RKO (cell line): Measurements from ENCODE around the gene GAPVD1.
A peak's percentile ranks its signal among the peaks of the same experiment; 100 is the strongest.
"Not testable (repeated sequence)": the region's sequence is repeated elsewhere in the genome, so short reads cannot be mapped to it uniquely, and the experiment has no call there.

Experiments used
- DNase-seq: peaks from one replicate; pipeline ENCODE4 v3.0.0-alpha.2; 2016; ENCODE audit warnings: low spot score

Gene GAPVD1, protein sequence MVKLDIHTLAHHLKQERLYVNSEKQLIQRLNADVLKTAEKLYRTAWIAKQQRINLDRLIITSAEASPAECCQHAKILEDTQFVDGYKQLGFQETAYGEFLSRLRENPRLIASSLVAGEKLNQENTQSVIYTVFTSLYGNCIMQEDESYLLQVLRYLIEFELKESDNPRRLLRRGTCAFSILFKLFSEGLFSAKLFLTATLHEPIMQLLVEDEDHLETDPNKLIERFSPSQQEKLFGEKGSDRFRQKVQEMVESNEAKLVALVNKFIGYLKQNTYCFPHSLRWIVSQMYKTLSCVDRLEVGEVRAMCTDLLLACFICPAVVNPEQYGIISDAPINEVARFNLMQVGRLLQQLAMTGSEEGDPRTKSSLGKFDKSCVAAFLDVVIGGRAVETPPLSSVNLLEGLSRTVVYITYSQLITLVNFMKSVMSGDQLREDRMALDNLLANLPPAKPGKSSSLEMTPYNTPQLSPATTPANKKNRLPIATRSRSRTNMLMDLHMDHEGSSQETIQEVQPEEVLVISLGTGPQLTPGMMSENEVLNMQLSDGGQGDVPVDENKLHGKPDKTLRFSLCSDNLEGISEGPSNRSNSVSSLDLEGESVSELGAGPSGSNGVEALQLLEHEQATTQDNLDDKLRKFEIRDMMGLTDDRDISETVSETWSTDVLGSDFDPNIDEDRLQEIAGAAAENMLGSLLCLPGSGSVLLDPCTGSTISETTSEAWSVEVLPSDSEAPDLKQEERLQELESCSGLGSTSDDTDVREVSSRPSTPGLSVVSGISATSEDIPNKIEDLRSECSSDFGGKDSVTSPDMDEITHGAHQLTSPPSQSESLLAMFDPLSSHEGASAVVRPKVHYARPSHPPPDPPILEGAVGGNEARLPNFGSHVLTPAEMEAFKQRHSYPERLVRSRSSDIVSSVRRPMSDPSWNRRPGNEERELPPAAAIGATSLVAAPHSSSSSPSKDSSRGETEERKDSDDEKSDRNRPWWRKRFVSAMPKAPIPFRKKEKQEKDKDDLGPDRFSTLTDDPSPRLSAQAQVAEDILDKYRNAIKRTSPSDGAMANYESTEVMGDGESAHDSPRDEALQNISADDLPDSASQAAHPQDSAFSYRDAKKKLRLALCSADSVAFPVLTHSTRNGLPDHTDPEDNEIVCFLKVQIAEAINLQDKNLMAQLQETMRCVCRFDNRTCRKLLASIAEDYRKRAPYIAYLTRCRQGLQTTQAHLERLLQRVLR (N-terminal part only)

DNA sequence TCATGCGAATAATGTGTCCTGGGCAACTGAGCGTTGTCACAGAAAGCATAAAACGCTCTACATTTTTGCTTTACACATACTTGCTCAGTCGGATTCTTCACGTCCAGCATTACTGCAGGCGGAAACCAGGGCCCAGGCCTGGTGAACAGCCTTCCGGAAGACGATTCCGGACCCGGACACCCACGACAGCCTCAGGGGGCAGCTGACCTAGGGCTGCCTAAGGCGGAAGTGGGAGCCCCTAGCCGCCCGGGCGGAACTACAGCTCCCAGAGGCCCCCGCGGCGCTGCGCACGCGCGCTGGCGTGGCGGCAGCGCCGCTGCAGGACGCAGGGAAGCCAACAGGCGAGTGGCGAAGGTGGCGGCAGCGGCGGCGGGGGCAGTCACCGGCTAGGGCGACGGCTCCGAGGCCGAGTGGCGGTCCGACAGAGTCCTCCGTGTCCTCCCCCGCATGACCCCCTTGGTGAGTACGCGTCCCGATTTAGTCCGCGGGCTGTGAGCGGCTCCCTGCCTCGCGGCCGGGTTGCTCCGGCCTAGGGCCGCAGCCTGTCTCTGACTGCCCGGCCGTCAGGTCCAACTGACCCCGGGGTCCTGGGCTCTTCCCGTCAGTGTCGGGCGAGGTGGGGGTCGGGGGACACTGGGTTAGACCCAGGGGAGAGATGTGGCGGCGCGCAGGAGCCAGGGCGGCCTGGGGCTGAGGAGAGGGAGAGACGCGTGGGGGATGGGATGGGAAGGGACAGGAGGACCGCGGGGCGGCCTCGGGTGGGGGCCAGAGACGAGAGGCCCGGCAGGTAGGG, at the start of gene GAPVD1:
Gene GAPVD1, plus strand, starts transcription at position 326 of the 793 bp plus-strand sequence. CDS start 37,096 bp downstream, outside the sequence.
- peak; percentile 98 for DNase-seq

DNA sequence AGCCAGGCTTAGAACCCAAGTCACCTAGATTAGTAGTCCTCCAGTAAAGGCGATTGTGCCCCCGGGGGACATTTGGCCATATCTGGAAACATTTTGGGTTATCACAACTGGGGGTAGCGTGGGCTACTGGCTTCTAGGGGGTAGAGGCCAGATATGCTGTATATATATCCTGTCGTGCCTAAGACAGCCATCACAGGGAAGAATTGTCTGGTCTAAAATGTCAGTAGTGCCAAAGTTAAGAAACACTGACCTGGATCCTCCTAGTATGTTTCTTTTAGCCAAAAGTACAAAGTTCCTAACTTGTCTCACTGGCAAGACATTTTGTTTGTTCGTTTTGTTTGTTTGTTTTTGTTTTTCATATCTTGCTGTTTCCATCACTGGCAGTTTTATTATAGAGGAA, 47.4 kb upstream of the GAPVD1 start:
- no peak for DNase-seq

DNA sequence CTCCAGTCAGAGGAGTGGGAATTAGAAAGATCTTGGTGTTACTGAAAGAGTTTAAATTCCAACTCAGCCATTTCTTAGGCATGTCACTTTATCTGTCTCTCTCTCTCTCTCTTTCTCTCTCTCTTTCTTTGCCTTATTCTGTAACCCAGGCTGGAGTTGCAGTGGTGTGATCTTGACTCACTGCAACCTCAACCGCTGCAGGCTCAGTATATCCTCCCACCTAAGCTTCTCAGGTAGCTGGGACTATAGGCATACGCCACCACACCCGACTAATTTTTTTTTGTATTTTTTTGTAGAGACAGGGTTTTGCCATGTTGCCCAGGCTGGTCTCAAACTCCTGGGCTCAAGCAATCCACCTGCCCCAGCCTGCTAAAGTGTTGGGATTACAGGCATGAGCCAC, 43.0 kb upstream of the GAPVD1 start:
- no peak for DNase-seq

DNA sequence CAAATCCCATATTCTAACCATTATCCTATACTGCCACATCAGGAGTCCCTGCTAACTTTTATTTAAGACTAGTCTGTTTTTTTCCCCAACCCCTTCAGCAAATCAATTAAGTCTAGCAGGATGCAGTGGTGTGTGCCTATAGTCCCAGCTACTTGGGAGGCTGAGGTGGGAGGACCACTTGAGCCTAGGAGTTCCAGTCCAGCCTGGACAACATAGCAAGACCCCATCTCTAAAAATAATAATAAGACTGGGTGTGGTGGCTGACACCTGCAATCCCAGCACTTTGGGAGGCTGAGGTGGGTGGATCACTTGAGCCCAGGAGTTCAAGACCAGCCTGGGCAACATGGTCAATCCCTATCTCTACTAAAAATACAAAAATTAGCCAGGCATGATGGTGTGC, 36.8 kb upstream of the GAPVD1 start:
- not testable (repeated sequence) for DNase-seq

DNA sequence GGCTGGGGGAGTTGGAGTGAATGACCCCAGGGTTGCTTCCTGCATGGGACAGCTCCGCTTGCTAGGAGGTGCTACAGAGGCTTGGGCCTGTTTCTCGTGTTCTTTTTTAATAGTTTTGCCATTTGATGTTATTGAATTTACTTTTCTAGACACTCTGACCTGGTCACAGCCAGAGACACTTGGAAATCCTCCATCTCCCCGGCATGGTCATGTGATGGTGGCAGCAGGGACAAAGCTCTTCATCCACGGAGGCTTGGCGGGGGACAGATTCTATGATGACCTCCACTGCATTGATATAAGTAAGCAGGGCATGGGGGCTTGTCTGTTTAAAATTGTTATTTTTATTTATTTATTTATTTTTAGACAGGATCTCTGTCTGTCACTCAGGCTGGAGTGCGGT, 33.9 kb upstream of the GAPVD1 start:
- DNase-seq, result no peak

DNA sequence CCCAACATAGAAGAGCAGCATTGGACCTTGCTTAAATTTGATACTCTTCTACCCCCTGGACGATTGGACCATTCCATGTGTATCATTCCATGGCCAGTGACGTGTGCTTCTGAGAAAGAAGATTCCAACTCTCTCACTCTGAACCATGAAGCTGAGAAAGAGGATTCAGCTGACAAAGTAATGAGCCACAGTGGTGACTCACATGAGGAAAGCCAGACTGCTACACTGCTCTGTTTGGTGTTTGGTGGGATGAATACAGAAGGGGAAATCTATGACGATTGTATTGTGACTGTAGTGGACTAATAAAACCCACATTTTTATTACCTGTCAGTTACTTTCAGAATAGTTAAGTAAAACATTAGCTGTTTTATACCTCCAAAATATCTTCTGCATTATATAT, 27.9 kb upstream of the GAPVD1 start:
- DNase-seq, result peak; percentile 100

DNA sequence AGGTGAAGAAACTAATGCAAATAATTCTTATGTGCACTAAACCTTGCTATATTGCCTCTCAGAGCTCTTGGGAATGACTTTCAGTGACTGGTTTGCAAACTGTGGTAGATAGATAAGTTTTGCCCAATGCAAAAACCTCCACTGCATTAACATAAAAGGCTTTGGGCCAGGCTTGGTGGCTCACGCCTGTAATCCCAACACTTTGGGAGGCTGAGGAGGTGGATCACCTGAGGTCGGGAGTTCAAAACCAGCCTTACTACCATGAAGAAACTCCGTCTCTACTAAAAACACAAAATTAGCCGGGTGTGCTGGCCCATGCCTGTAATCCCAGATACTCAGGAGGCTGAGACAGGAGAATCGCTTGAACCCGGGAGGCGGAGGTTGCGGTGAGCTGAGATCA, 27.5 kb upstream of the GAPVD1 start:
- not testable (repeated sequence) for DNase-seq

DNA sequence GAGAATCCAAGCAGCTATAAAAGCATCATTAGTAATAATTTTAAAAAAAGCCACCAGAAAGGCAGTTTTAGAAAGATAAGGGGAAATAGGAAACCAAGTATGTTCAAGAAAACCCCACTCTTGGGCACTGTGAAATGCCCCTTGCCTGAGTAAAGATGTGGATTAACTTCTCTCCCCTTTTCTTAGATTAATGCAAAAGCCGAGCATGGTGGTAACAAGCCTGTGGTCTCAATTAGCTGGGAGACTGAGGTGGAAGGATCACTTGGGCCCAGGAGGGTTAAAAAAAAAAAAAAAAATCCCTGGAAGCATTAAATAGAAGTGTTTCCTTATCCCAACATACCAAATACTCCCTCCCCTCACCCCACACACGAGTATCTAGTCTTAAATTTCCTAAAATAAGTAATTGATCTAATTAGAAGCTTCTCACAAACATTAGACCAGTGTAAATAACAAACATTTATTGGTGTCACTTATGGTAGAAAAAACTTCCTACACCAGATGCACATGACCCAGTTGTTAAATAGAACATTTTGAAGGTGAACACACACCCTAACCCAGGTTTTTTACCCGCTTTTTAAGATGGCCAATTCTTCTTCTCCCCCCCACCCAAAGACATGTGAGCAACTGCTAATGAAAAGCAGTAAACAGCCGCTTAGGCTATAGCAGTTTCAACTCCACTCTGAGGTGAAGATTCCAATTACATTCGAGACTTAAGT, 25.7 kb upstream of the GAPVD1 start:
- DNase-seq, result no peak

DNA sequence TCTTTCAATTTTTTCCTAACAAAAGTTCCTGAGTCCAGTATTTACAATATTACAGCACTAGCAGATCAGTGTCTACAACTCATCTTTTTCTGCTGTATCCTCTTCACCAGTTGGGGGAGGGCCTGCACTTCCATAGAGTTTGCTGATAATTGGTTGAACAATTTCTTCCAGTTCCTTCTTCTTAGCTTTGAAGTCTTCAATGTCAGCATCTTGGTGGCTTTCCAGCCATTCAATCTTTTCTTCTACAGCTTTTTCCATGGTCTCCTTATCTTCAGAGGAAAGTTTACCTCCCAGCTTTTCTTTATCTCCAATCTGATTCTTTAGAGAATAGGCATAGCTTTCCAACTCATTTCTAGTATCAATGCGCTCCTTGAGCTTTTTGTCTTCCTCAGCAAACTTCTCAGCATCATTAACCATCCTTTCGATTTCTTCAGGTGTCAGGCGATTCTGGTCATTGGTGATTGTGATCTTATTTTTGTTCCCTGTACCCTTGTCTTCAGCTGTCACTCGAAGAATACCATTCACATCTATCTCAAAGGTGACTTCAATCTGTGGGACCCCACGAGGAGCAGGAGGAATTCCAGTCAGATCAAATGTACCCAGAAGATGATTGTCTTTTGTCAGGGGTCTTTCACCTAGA, 25.0 kb upstream of the GAPVD1 start:
- peak; percentile 47 for DNase-seq

DNA sequence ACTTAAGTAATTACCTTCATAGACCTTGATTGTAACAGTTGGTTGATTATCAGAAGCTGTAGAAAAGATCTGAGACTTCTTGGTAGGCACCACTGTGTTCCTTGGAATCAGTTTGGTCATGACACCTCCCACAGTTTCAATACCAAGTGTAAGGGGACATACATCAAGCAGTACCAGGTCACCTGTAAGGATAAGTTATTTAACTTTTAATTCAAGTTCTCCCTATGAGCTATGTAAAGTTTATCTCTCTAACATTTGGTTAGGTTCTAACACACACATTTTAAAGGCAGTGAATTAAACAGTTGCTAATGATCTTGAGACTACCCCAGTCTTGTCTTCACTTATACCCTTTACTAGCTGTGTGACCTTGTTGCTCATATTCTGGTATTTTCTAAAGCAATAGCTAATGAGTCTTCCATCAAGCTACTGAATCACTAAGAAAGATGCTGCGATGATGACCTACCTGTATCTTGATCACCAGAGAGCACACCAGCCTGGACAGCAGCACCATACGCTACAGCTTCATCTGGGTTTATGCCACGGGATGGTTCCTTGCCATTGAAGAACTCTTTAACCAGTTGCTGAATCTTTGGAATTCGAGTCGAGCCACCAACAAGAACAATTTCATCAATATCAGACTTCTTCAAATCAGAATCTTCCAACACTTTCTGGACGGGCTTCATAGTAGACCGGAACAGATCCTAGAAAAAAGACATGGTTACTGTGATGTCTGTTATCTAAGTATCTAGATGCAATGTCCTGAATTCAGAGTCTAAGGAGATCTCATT, 23.3 kb upstream of the GAPVD1 start:
- peak; percentile 78 for DNase-seq

DNA sequence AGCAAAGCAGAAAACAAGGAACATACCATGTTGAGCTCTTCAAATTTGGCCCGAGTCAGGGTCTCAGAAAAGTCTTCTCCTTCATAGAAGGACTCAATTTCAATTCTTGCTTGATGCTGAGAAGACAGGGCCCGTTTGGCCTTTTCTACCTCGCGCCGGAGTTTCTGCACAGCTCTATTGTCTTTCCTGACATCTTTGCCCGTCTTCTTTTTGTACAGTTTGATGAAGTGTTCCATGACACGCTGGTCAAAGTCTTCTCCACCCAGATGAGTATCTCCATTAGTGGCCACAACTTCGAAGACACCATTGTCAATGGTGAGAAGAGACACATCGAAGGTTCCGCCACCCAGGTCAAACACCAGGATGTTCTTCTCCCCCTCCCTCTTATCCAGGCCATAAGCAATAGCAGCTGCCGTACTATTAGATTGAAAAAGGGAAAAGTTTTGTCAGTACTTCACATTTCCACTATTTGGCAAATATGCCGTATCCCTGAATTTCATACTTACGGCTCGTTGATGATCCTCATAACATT, 22.6 kb upstream of the GAPVD1 start:
- DNase-seq, result peak; percentile 31

DNA sequence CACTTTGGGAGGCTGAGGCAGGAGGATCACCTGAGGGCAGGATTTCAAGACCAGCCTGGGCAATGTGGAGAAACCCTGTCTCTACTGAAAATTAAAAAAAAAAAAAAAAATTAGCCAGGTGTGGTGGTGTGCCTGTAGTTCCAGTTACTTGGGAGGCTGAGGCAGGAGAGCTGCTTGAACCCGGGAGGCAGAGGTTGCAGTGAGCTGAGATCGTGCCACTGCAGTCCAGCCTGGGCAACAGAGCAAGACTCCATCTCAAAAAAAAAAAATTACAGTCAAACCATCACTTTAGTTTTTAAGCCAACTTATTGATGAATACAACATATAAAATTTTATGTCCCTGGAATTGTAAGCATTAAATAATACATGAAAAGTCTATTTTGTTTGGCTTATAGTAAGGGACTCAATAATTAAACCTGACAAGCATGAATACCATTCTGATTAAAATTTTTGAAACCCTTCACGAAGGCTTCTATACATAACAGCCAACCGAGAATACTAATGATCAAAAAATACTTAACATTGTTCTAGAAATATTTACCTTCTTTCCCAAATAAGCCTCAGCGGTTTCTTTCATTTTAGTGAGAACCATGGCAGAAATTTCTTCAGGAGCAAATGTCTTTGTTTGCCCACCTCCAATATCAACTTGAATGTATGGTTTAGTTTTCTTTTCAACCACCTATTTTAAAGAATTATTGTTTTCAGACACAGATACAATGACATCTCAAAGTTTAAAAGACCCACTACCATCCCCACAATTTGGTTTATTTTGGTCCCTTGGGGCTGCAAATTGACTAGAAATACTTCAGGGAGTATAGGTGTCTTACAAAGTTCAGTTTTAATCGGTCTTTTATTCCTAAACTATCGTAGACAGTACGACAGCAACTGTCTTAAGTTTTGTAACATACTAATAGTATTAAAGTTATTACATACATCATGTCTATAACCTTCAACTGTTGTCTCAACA, 21.7 kb upstream of the GAPVD1 start:
- DNase-seq, result no peak

DNA sequence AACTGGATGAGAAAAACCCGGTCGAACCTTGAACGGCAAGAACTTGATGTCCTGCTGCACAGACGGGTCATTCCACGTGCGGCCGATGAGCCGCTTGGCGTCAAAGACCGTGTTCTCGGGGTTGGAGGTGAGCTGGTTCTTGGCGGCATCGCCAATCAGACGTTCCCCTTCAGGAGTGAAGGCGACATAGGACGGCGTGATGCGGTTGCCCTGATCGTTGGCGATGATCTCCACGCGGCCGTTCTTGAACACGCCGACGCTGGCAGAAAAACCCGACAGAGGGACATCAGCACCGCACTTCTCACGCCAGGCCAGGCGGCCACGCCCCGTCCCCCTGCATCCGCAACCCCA, 21.0 kb upstream of the GAPVD1 start:
- DNase-seq, result peak; percentile 75

DNA sequence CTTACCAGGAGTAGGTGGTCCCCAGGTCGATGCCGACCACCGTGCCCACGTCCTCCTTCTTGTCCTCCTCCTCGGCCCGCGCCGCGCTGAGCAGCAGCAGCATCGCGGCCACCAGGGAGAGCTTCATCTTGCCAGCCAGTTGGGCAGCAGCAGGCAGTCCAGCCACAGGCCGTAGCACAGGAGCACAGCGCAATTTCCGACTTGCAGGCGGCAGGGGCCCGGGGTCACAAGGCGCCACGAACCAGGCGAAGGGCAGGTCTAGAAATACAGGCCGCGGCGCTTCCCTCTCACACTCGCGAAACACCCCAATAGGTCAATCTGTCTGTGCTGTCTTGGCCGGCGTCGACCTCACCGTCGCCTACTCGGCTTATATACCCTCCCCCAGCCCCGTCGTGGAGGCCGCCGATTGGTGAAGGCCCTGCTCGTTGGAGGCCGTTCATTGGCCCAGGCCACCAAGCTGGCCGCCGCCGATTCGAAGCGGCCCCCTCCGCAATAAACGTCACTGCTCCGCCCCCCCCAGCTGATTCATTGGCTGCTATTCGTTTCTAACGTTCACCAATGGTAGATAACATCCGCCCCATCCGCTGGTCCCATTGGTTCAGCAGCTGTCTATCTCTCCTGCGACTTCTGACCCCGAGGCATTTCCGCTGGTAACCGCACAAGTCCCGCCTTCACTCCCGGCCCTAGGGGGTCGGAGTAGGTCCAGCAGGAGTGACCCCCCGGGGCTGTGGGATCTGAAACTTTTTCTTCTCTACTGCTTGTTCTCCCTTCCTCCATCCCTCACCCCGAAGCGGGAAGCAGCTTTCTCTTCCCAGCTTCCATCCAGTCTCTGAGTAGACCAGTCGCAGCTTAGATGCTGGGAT, 20.4 kb upstream of the GAPVD1 start, which contains the start of gene HSPA5:
Gene HSPA5, minus strand, starts transcription at position 344 of the 863 bp plus-strand sequence. Its CDS starts 217 bp downstream, at position 127.
- peak; percentile 100 for DNase-seq

DNA sequence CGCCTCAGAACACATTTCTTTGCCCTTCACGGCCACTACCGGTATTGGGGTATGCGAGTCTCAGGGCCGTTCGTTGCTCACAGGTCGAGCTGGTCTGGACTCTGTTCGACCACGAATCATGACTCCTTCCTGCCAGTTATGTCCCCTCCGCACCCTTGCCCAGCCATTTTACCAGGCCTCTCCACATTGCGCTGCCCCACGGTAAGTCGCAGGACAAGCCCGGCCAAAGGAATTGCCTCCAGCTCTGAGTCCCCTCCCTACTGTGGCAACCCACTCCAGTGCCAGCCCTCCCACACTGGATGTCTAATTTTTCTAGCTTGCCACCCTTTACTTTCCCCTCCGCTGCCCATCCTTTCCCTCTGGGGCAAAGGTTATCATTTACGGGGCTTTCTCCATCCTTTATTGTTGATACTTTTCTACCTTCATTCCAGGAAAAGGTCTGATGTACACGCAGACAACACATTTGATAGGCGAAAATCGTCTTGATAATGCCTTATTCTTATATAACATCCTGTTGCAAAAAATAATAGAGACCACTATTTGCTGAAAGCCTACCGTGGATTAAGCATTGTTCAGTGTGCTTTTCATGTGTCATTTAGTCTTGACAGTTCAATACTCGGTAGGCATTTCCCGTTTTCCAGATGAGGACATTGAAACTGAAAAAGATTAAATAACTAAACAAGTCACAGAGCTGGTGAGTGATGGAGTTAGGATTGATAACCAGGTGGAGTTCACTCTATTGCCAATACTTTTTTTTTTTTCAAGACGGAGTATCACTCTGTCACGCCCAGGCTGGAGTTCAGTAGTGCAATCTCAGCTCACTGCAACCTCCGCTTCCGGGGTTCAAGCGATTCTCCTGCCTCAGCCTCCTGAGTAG, 19.5 kb upstream of the GAPVD1 start:
- peak; percentile 60 for DNase-seq

DNA sequence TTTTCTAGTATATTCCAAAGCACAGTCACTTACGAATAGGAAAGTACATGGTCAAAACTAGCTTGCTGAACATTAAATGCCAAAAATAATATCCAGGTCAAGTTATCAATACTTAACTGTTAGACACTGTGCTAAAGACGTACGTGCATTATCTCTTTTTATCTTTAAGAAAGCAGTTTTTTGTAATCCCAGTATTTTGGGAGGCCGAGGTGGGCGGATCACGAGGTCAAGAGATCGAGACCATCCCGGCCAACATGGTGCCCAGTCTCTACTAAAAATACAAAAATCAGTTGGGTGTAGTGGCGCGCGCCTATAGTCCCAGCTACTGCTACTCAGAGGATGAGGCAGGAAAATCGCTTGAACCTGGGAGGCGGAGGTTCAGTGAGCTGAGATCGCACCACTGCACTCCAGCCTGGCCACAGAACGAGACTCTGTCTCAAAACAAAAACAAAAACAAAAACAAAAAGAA, 17.8 kb upstream of the GAPVD1 start:
- no peak for DNase-seq
